ENCODE data around the gene KL. TPM values are rescaled to one million over a fixed set of nuclear protein-coding genes. Genes with fewer than 3 reads are reported as not detected.

KL gene
- total and polyA plus RNA-seq, 2 experiments from 2014 or later: not detected

DNA sequence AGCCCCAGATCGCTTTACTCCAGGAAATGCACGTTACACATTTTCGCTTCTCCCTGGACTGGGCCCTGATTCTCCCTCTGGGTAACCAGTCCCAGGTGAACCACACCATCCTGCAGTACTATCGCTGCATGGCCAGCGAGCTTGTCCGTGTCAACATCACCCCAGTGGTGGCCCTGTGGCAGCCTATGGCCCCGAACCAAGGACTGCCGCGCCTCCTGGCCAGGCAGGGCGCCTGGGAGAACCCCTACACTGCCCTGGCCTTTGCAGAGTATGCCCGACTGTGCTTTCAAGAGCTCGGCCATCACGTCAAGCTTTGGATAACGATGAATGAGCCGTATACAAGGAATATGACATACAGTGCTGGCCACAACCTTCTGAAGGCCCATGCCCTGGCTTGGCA is 44.6 kb downstream of the KL start:
- Histone ChIP-seq H3K4me1 (ENCODE audit: low read depth) (no peaks in the 10 kb centered on the region), H3K27ac (no peak overlapping the region), H3K4me3 (no peak overlapping the region), H3K27me3 (no peaks in the 10 kb centered on the region), H3K36me3 (no peaks in the 10 kb centered on the region), H3K9me3 (ENCODE audit: low read depth) (no peaks in the 10 kb centered on the region)
- TF ChIP-seq, protein P1, sequence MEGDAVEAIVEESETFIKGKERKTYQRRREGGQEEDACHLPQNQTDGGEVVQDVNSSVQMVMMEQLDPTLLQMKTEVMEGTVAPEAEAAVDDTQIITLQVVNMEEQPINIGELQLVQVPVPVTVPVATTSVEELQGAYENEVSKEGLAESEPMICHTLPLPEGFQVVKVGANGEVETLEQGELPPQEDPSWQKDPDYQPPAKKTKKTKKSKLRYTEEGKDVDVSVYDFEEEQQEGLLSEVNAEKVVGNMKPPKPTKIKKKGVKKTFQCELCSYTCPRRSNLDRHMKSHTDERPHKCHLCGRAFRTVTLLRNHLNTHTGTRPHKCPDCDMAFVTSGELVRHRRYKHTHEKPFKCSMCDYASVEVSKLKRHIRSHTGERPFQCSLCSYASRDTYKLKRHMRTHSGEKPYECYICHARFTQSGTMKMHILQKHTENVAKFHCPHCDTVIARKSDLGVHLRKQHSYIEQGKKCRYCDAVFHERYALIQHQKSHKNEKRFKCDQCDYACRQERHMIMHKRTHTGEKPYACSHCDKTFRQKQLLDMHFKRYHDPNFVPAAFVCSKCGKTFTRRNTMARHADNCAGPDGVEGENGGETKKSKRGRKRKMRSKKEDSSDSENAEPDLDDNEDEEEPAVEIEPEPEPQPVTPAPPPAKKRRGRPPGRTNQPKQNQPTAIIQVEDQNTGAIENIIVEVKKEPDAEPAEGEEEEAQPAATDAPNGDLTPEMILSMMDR (IDR thresholded peaks at IDR 0.05; ENCODE audit: low read depth, low read length): no peak
- no peak for DNase-seq (ENCODE audit: low read depth in 1 of 2, low spot score in 1 of 2)

DNA sequence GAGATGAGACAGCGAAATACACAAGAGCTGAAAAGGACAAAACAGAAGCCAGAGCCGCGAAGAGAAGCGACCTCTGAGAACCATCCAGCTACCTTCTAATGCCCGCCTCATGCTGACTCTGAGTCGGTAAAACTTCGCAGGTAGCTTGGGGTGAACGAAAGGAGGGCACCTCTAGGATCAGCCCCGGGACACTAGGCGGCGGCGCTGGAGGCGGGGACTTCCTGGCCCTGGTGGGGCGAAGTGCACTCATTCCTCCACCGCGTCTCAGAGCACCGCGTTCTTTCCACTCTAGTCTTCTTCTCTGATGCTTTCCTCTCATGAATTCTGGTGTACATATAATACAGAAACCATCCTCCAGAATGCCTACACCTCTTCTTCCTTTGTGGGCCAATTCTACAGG is 50.1 kb downstream of the KL start:
- Histone ChIP-seq H3K27me3 (no peaks in the 10 kb centered on the region), H3K9me3 (ENCODE audit: low read depth) (no peaks in the 10 kb centered on the region)

DNA sequence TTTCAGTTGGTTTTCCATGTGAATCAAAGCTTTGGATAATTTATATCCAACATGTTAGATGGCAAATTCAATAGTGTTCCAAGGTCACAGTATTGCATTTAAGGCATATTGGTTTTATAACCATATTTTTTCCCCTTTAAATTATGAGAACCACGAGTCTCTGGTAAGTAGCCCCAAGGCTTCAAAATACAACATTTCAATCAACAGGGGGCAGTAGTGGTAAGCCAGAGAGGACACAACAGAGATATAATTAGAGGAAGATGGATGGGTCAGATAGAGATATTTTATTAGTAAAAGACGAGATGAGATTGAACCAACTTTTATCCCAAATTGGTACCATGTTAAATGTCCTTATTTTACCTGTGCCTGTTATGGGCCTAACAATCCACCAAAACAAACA is 53.1 kb downstream of the KL start:
- Histone ChIP-seq H3K36me3 (no peaks in the 10 kb centered on the region), H3K4me3 (no peak overlapping the region), H3K27me3 (no peaks in the 10 kb centered on the region), H3K27ac (no peak overlapping the region), H3K4me1 (ENCODE audit: low read depth) (no peaks in the 10 kb centered on the region), H3K9me3 (ENCODE audit: low read depth) (no peaks in the 10 kb centered on the region)
- TF ChIP-seq, protein P1 (IDR thresholded peaks at IDR 0.05; ENCODE audit: low read depth, low read length): peak; percentile 7
- no peak for DNase-seq (ENCODE audit: low read depth in 1 of 2, low spot score in 1 of 2)

More for the DNA sequence above, 50.1 kb downstream of the KL start:
- DNase-seq (ENCODE audit: low read depth in 1 of 2, low spot score in 1 of 2): no peak
- no peaks in the 10 kb centered on the region for H3K36me3 ChIP-seq
- H3K27ac ChIP-seq: no peak overlapping the region
- no peak overlapping the region for H3K4me3 ChIP-seq
- TF ChIP-seq, protein P1 (IDR thresholded peaks at IDR 0.05; ENCODE audit: low read depth, low read length): no peak
- no peaks in the 10 kb centered on the region for H3K4me1 ChIP-seq (ENCODE audit: low read depth)

GRCh38 chr13:33070713-33071112 is 54.5 kb downstream of the KL start:
- no peak for DNase-seq (ENCODE audit: low read depth in 1 of 2, low spot score in 1 of 2)
- H3K4me3 ChIP-seq: no peak overlapping the region
- no peaks in the 10 kb centered on the region for H3K9me3 ChIP-seq (ENCODE audit: low read depth)
- no peaks in the 10 kb centered on the region for H3K27me3 ChIP-seq
- peaks cover 3% of the 10 kb centered on the region for H3K4me1 ChIP-seq (ENCODE audit: low read depth)
- H3K36me3 ChIP-seq: no peaks in the 10 kb centered on the region
- TF ChIP-seq, protein P1 (IDR thresholded peaks at IDR 0.05; ENCODE audit: low read depth, low read length): no peak
- H3K27ac ChIP-seq: no peak overlapping the region

- Histone ChIP-seq H3K9me3 (ENCODE audit: low read depth) (no peaks in the 10 kb centered on the region), H3K27me3 (no peaks in the 10 kb centered on the region), H3K27ac (no peak overlapping the region), H3K4me3 (no peak overlapping the region), H3K36me3 (no peaks in the 10 kb centered on the region), H3K4me1 (ENCODE audit: low read depth) (peaks cover 3% of the 10 kb centered on the region)
- TF ChIP-seq, protein P1 (IDR thresholded peaks at IDR 0.05; ENCODE audit: low read depth, low read length): no peak
- DNase-seq (ENCODE audit: low read depth in 1 of 2, low spot score in 1 of 2): peak in 1 of 2 donors; percentile 45
These were observed 56.1 kb downstream of the KL start for GRCh38 chr13:33072282-33072681.

GRCh38 chr13:33072759-33073158 is 56.5 kb downstream of the KL start:
- H3K36me3 ChIP-seq: no peaks in the 10 kb centered on the region
- H3K4me3 ChIP-seq: no peak overlapping the region
- TF ChIP-seq, protein P1 (IDR thresholded peaks at IDR 0.05; ENCODE audit: low read depth, low read length): no peak
- no peaks in the 10 kb centered on the region for H3K27me3 ChIP-seq
- H3K27ac ChIP-seq: no peak overlapping the region
- DNase-seq (ENCODE audit: low read depth in 1 of 2, low spot score in 1 of 2): no peak
- H3K4me1 ChIP-seq (ENCODE audit: low read depth): peaks cover 3% of the 10 kb centered on the region
- H3K9me3 ChIP-seq (ENCODE audit: low read depth): no peaks in the 10 kb centered on the region

All from cardiac muscle cell (in vitro differentiated cells and primary cell).